Measurements from ENCODE around the gene KCNE5.

The KCNE5 gene

GRCh38 chrX:109619771-109620170 is 5.2 kb downstream of the KCNE5 start:
- no peak for TF ChIP-seq CTCF (conservative IDR thresholded peaks at IDR 0.05; ENCODE audit: low read depth)
- ChIA-PET POLR2A (ENCODE audit: low non-redundant PET) (no interaction called here), CTCF (no interaction called here)
- no peak overlapping the region for H3K27ac ChIP-seq
- no peak for DNase-seq (ENCODE audit: low spot score)

GRCh38 chrX:109614951-109615350 is 10.0 kb downstream of the KCNE5 start:
- DNase-seq (ENCODE audit: low spot score), result no peak
- ChIA-PET CTCF (no interaction called here), POLR2A (ENCODE audit: low non-redundant PET) (no interaction called here)
- no peak for TF ChIP-seq CTCF (conservative IDR thresholded peaks at IDR 0.05; ENCODE audit: low read depth)
- H3K27ac ChIP-seq, result no peak overlapping the region

- no peak for DNase-seq (ENCODE audit: low spot score)
- CTCF ChIA-PET, result no interaction called here
- POLR2A ChIA-PET (ENCODE audit: low non-redundant PET), result no interaction called here
- no peak overlapping the region for H3K27ac ChIP-seq
- no peak for TF ChIP-seq CTCF (conservative IDR thresholded peaks at IDR 0.05; ENCODE audit: low read depth)
Observed at GRCh38 chrX:109601486-109601885, 23.5 kb downstream of the KCNE5 start.

- DNase-seq (ENCODE audit: low spot score), result no peak
- CTCF ChIA-PET, result interaction anchor here (0.6 kb wide), 1 partner anchor 290 kb away, joined by 3 read pairs; no protein-coding TSS in a partner anchor
- POLR2A ChIA-PET (ENCODE audit: low non-redundant PET), result no interaction called here
- H3K27ac ChIP-seq, result no peak overlapping the region
- TF ChIP-seq CTCF (conservative IDR thresholded peaks at IDR 0.05; ENCODE audit: low read depth), result no peak
Observed at GRCh38 chrX:109600237-109600651, 24.7 kb downstream of the KCNE5 start.

GRCh38 chrX:109596015-109596414 is 29.0 kb downstream of the KCNE5 start:
- TF ChIP-seq CTCF (conservative IDR thresholded peaks at IDR 0.05; ENCODE audit: low read depth), result no peak
- ChIA-PET POLR2A (ENCODE audit: low non-redundant PET) (no interaction called here), CTCF (no interaction called here)
- no peak overlapping the region for H3K27ac ChIP-seq
- no peak for DNase-seq (ENCODE audit: low spot score)

- CTCF ChIA-PET, result no interaction called here
- TF ChIP-seq CTCF (conservative IDR thresholded peaks at IDR 0.05; ENCODE audit: low read depth), result no peak
- DNase-seq (ENCODE audit: low spot score), result no peak
- no peak overlapping the region for H3K27ac ChIP-seq
- POLR2A ChIA-PET (ENCODE audit: low non-redundant PET), result no interaction called here
Observed at GRCh38 chrX:109590176-109590575, 34.8 kb downstream of the KCNE5 start.

GRCh38 chrX:109585488-109585887 is 39.5 kb downstream of the KCNE5 start:
- ChIA-PET CTCF (no interaction called here), POLR2A (ENCODE audit: low non-redundant PET) (no interaction called here)
- TF ChIP-seq CTCF (conservative IDR thresholded peaks at IDR 0.05; ENCODE audit: low read depth), result no peak
- H3K27ac ChIP-seq, result no peak overlapping the region
- DNase-seq (ENCODE audit: low spot score), result no peak
